Activated naive CD8-positive, alpha-beta T cell treated with anti-CD3 and anti-CD28 coated beads, Interleukin-2, amount 50 U/mL, for 24 hours (primary cell): ENCODE data around the gene TTLL8.

ENCODE experiments used
- ATAC-seq: fragments of 150-1000 bp; cut with Tn5 transposase; one replicate; pipeline ENCODE4 v1.10.0; 2021
- DNase-seq: peaks from one replicate; pipeline ENCODE4 v3.0.0; 2021
- H3K27ac Mint-ChIP-seq: one replicate; pipeline ENCODE4 v1.8.0; 2021; ENCODE audit warnings: mild to moderate bottlenecking, mixed read lengths
- H3K27me3 Mint-ChIP-seq: one replicate; pipeline ENCODE4 v1.8.0; 2021; ENCODE audit warnings: mixed read lengths
- H3K36me3 Mint-ChIP-seq: one replicate; pipeline ENCODE4 v1.8.0; 2021; ENCODE audit warnings: low read depth, mixed read lengths
- H3K4me1 Mint-ChIP-seq: one replicate; pipeline ENCODE4 v1.8.0; 2021; ENCODE audit warnings: mixed read lengths
- H3K4me3 Mint-ChIP-seq: one replicate; pipeline ENCODE4 v1.8.0; 2021; ENCODE audit warnings: mild to moderate bottlenecking, moderate library complexity, mixed read lengths
- H3K9me3 Mint-ChIP-seq: one replicate; pipeline ENCODE4 v1.8.0; 2021; ENCODE audit warnings: mixed read lengths

The TTLL8 gene

DNA sequence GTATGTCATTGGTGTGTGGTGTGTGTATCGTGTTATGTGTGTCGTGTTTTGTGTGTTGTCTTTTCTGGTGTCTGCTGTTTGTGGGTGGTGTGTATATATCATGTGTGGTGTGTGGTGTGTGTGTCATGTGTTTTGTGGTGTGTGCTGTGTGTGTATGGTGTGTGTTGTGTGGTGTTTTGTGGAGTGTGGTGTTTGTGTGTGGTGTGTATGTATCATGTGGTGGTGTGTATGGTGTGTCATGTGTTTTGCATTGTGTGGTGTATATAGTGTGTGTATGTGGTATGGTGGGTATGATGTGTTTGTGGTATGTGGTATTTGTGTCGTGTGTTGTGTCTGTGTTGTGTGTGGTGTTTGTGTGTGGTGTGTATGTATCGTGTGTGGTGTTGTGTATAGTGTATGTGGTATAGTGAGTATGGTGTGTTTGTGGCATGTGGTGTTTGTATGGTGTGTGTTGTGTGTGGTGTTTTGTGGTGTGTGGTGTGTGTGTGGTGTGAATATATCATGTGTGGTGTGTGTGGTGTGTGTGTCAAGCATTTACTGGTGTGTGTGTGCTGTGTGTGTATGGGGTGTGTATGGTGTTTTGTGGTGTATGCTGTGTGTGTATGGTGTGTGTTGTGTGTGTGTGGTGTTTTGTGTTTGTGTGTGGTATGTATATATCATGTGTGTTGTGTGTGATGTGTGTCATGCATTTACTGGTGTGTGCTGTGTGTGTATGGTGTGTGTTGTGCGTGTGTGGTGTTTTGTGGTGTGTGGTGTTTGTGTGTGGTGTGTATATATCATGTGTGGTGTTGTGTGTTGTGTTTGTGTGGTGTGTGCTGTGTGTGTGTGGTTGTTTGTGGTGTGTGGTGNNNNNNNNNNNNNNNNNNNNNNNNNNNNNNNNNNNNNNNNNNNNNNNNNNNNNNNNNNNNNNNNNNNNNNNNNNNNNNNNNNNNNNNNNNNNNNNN is 84.8 kb downstream of the TTLL8 start:
- no peaks in the 10 kb centered on the region for H3K27me3 Mint-ChIP-seq
- H3K36me3 Mint-ChIP-seq: peaks cover 17% of the 10 kb centered on the region
- H3K9me3 Mint-ChIP-seq: peaks cover 8% of the 10 kb centered on the region
- H3K4me1 Mint-ChIP-seq: peaks cover 37% of the 10 kb centered on the region
- H3K27ac Mint-ChIP-seq: no peak overlapping the region
- DNase-seq (no peak), ATAC-seq (no peak)
- H3K4me3 Mint-ChIP-seq: no peak overlapping the region

DNA sequence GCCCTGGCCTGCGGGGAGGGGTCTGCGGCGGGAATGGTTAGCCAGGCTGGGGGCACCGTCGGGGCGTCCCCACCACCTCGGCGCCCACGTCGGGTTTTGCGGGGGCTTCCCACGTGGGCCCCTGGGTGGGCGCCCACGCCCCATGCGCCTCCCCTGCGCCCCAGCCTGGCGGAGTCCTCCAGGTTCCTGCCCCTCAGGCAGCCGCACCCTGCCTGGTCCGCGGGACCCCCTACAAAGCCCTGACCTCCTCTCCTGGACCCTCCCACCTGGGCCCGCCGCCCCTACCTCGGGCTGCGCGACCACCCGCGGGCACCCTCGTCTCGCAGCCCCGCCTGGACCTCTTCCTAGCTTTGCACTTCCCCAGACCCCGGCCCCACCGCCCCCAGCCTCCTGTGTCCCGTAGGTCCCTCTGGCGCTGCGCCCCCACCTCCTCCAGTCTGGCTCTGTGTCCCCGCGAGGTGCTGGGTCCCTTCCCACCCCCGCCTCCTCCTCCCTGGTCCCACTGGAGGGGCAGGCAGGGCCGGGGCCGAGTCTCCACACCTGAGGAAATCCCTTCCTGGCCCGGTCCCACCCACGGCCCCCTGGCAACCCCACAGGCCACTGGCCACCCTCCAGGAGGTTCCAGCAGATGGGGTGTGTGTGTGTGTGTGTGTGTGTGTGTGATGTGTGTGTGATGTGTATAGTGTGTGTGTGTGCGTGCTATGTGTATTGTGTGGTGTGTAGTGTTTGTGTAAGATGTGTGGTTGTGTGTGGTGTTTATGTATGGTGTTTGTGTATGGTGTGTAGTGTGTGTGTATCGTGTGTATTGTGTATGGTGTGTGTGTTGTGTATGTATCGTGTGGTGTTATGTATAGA is 85.7 kb downstream of the TTLL8 start:
- DNase-seq (peak; percentile 41), ATAC-seq (no peak)
- H3K27ac Mint-ChIP-seq: no peak overlapping the region
- peaks cover 38% of the 10 kb centered on the region for H3K4me1 Mint-ChIP-seq
- no peak overlapping the region for H3K4me3 Mint-ChIP-seq
- no peaks in the 10 kb centered on the region for H3K27me3 Mint-ChIP-seq
- peaks cover 11% of the 10 kb centered on the region for H3K36me3 Mint-ChIP-seq
- peaks cover 7% of the 10 kb centered on the region for H3K9me3 Mint-ChIP-seq

DNA sequence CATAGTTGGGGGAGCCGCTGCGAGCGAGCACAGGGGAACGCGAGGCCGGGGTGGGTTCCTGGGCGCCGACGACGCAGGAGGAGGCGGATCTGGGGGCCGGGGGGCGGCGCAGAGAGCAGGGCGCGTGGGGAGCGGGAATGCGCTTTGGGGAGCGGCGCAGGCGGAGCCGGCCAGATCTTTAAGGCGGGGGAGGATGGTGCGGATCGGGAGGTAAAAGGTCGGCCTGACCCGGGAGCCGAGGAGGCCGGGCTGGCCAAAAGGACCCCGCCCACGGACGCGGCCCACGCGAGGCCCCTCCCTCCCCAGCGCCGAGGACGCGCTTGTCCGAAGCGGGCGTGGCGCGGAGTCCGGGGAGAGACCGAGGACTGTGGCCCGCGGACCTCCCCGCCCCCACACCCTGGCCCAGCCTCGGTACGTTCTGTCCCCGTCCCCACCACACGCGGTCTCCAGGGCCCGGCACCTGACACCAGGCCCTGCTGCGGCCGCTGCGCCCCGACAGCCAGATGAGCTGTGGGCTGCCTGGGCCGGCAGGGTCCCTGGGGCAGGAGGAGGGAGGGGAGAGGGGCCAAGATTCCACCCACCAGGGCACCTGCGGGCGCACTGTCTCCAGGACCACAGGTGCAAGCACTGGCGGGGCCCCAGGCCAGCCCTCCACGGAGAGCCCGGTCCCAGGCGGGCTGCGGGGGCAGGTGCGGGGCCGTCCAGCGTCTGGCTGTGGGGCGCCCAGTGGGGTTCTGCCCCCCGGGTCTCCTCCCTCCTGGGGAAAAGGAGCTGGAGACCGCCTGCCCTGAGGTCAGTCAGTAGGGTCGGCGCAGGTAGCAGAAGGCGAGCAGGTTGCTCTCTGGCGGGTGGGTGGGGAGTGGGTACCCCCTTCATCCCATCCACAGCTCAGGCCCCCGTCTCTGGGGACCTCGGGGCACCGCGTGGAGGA is 86.6 kb downstream of the TTLL8 start:
- H3K27ac Mint-ChIP-seq: peak overlapping the region; percentile 83
- H3K27me3 Mint-ChIP-seq: no peaks in the 10 kb centered on the region
- peaks cover 6% of the 10 kb centered on the region for H3K36me3 Mint-ChIP-seq
- no peak overlapping the region for H3K4me3 Mint-ChIP-seq
- peaks cover 2% of the 10 kb centered on the region for H3K9me3 Mint-ChIP-seq
- DNase-seq: peak; percentile 83
- ATAC-seq: peak; percentile 40
- peaks cover 40% of the 10 kb centered on the region for H3K4me1 Mint-ChIP-seq

DNA sequence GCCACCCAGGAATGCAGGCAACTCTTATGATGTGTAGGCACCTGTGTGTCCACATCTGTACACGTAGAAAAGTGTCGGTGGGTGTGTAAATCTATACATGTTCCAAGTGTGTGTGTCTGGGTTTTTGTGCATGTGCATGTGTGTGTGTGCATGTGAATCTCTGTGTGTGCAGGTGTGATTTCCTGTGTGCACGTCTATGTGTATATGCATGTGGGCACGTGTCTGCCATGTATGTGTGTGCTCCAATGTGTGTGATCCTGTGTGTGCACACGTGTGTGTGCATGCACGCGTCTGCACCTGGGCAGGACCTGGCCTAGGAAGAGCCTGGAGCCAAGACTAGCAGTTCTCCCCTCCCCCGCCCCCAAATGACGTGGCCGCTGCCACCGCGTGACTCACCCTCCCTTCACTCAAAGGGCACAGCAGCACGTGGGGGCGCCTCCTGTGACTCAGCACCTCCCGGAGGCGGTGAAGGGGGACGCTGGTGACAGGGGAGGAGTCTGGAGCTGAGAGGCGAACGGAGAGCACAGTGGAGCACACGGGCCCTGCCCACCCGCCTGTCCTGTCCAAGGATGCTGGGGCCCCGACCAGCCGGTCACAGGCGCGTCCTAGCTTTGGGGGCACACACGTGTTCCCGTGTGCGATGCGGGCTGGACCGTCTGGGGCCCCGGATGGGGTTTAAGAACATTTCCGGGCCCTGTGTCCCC is 87.4 kb downstream of the TTLL8 start:
- peak; percentile 96 for DNase-seq
- no peaks in the 10 kb centered on the region for H3K9me3 Mint-ChIP-seq
- no peak overlapping the region for H3K4me3 Mint-ChIP-seq
- H3K27me3 Mint-ChIP-seq: no peaks in the 10 kb centered on the region
- peak; percentile 82 for ATAC-seq
- peaks cover 4% of the 10 kb centered on the region for H3K36me3 Mint-ChIP-seq
- H3K4me1 Mint-ChIP-seq: peaks cover 38% of the 10 kb centered on the region
- H3K27ac Mint-ChIP-seq: peak overlapping the region; percentile 83

DNA sequence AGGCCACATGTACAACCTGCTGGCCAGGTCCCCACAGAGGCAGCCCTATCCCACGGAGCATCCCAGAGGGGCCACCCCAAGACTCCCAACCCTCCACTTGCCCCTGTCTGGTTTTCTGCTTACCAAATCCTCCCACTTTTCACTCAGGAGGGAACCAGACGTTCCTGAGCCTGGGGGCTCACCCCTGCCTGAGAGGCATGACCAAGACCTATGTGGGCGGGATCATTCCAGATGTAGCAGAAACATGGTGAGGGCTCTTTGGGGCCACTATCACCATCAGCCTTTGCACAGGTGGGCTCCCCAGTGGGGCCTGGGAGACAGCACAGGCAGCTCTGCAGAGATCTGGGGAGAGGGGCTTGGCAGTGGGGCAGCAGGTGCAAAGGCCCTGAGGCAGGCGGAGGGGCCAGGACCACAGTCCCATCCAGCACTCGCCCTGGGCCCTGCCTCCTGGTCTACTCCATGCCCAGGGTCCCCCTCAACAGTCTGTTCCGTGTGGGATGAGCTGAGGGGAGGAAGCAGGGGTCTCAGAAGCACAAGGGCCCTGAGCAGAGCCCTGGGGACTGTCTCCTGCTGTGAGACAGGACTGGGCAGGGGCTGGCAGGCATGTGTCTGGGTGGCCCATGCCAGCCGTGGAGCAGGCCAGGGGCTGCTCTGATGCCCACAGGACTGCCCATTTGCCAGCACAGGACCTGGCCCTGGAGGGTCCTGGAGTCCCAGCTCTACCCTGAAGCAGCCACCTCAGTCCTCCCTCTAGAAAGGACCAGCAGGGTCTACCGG is 88.2 kb downstream of the TTLL8 start:
- H3K27me3 Mint-ChIP-seq: no peaks in the 10 kb centered on the region
- ATAC-seq (peak; percentile 1), DNase-seq (no peak)
- peak overlapping the region; percentile 83 for H3K27ac Mint-ChIP-seq
- H3K36me3 Mint-ChIP-seq: peaks cover 2% of the 10 kb centered on the region
- H3K4me3 Mint-ChIP-seq: no peak overlapping the region
- H3K4me1 Mint-ChIP-seq: peaks cover 36% of the 10 kb centered on the region
- no peaks in the 10 kb centered on the region for H3K9me3 Mint-ChIP-seq

DNA sequence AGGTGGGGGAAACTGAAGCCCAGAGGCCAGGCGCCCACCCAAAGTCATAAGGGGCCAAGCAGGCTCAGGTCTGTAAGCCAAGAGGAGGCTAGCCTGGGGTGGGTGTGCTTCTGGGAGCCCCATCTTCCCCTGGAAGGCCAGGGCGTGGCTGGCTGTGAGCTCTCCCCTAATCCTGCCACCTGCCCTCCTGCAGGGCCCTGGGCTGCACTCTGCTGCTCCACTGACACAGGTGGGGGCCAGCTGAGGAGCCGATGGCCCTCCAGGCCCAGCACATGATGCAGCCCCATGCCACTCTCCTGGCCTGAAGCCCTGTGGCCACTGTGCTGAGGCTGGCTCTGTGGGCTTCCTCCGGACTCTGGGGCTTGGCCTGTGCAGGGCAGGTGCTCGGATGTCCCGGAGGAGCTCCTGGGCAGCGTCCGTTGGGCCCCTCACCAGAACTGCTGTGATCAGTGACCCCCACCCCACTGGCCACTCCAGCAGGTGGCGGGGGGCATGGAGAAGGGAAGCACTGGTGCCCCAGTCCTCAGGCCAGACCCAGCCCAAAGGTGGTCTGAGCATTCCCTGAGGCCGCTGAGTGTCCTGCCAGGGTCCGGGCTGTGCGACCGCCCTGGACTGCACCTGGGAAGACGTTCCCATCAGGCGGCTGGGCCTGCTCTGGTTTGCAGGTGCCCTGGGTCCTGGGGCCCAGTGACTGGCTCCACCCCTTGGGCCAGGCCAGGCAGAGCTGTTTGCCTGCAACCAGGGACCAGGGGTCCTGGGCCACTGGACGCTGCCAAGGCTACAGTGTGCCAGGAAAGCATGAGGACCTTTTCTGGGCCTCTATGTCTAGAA is 89.1 kb downstream of the TTLL8 start:
- Mint-ChIP-seq H3K27me3 (no peaks in the 10 kb centered on the region), H3K9me3 (no peaks in the 10 kb centered on the region), H3K36me3 (peaks cover 9% of the 10 kb centered on the region), H3K4me3 (peak overlapping the region; percentile 48), H3K4me1 (peaks cover 45% of the 10 kb centered on the region), H3K27ac (peak overlapping the region; percentile 22)
- no peak for DNase-seq
- no peak for ATAC-seq
